GM19023 (cell line): Measurements from ENCODE around the gene MAST4.

ENCODE experiments used
- ATAC-seq: cut with Tn5 transposase; IDR thresholded peaks from one replicate; pipeline ENCODE4 v1.9.1; 2021; ENCODE audit warnings: mild to moderate bottlenecking, moderate library complexity; ENCODE audit not compliant: unreplicated experiment

Gene MAST4

GRCh38 chr5:66945389-66946349 is 349.5 kb downstream of the MAST4 start:
- peak; percentile 99 for ATAC-seq

GRCh38 chr5:66947458-66947857 is 351.3 kb downstream of the MAST4 start:
- ATAC-seq, result no peak

GRCh38 chr5:66949066-66949465 is 352.9 kb downstream of the MAST4 start:
- ATAC-seq, result no peak

GRCh38 chr5:66952153-66952552 is 356.0 kb downstream of the MAST4 start:
- ATAC-seq, result no peak

GRCh38 chr5:66956439-66956838 is 360.2 kb downstream of the MAST4 start:
- ATAC-seq, result no peak

- ATAC-seq, result no peak
Measured at GRCh38 chr5:66958201-66958979, 362.2 kb downstream of the MAST4 start.

GRCh38 chr5:66958980-66959641 is 362.9 kb downstream of the MAST4 start:
- no peak for ATAC-seq

- ATAC-seq, result no peak
Measured at GRCh38 chr5:66959653-66960052, 363.5 kb downstream of the MAST4 start.

GRCh38 chr5:66960369-66961137 is 364.4 kb downstream of the MAST4 start:
- ATAC-seq, result no peak

GRCh38 chr5:66963559-66963971 is 367.4 kb downstream of the MAST4 start:
- no peak for ATAC-seq

- no peak for ATAC-seq
Measured at GRCh38 chr5:66966439-66966838, 370.2 kb downstream of the MAST4 start.

GRCh38 chr5:66967102-66967501 is 370.9 kb downstream of the MAST4 start:
- no peak for ATAC-seq

- ATAC-seq, result no peak
Measured at GRCh38 chr5:66967826-66968262, 371.7 kb downstream of the MAST4 start.

GRCh38 chr5:66969484-66969883 is 373.3 kb downstream of the MAST4 start:
- ATAC-seq, result no peak

- no peak for ATAC-seq
Measured at GRCh38 chr5:66969963-66970362, 373.8 kb downstream of the MAST4 start.

GRCh38 chr5:66972004-66972403 is 375.8 kb downstream of the MAST4 start:
- ATAC-seq, result no peak

GRCh38 chr5:66974256-66974655 is 378.1 kb downstream of the MAST4 start:
- ATAC-seq, result no peak

- no peak for ATAC-seq
Measured at GRCh38 chr5:66976108-66976507, 379.9 kb downstream of the MAST4 start.

GRCh38 chr5:66979738-66980137 is 383.5 kb downstream of the MAST4 start:
- no peak for ATAC-seq

- ATAC-seq, result no peak
Measured at GRCh38 chr5:66981266-66982055, 385.3 kb downstream of the MAST4 start.
